ENCODE measurements around the gene ZNF273. TPM values are rescaled to one million over a fixed set of nuclear protein-coding genes. Genes with fewer than 3 reads are reported as not detected.

ZNF273 gene
- total RNA-seq, 6 experiments from 2014 or later = 0.24 to 1.00 (median 0.78) TPM

- no peaks in the 10 kb centered on the region for H3K9me3 ChIP-seq
- no peaks in the 10 kb centered on the region for H3K4me1 ChIP-seq
- H3K27me3 ChIP-seq = no peaks in the 10 kb centered on the region
- no peak for TF ChIP-seq POLR2A (IDR thresholded peaks at IDR 0.05)
- TF ChIP-seq, protein P1, sequence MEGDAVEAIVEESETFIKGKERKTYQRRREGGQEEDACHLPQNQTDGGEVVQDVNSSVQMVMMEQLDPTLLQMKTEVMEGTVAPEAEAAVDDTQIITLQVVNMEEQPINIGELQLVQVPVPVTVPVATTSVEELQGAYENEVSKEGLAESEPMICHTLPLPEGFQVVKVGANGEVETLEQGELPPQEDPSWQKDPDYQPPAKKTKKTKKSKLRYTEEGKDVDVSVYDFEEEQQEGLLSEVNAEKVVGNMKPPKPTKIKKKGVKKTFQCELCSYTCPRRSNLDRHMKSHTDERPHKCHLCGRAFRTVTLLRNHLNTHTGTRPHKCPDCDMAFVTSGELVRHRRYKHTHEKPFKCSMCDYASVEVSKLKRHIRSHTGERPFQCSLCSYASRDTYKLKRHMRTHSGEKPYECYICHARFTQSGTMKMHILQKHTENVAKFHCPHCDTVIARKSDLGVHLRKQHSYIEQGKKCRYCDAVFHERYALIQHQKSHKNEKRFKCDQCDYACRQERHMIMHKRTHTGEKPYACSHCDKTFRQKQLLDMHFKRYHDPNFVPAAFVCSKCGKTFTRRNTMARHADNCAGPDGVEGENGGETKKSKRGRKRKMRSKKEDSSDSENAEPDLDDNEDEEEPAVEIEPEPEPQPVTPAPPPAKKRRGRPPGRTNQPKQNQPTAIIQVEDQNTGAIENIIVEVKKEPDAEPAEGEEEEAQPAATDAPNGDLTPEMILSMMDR (IDR thresholded peaks at IDR 0.05) = no peak
- WGBS (ENCODE audit: insufficient coverage, low coverage, low lambda C conversion rate, missing lambda C conversion rate) = 74% methylated on average over 8 of the region's 13 CpGs
- no peak overlapping the region for H3K27ac ChIP-seq
- H3K4me3 ChIP-seq = no peak overlapping the region
- no peaks in the 10 kb centered on the region for H3K36me3 ChIP-seq
- no peak for DNase-seq
- intact Hi-C loops (cut with DNase I) = no loop called here
- no peak for ATAC-seq
These were observed 32.4 kb upstream of the ZNF273 start for GRCh38 chr7:64870656-64871055.

DNA sequence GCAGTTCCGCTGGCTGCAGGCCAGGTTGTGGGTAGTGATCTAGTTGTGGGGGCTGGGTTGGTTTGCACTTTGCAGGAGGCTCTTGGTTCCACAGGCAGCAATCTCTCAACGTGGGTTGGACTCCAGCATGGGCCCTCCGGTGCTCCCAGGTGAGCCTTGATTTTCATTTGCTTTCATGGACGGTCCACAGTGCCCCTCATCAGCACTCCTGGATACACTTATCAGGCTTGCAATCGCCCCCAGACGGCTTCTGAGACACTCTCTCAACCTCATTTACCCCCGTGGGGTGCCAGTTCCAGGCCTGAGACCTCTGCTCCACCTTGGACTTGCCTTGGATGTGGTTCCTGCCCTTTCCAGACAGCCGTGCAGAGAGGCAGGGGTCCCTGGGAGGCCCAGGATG, 31.3 kb upstream of the ZNF273 start:
- no peak overlapping the region for H3K4me3 ChIP-seq
- H3K27me3 ChIP-seq = no peaks in the 10 kb centered on the region
- DNase-seq = no peak
- 74% methylated on average over 6 of the region's 8 CpGs for WGBS (ENCODE audit: insufficient coverage, low coverage, low lambda C conversion rate, missing lambda C conversion rate)
- H3K9me3 ChIP-seq = no peaks in the 10 kb centered on the region
- no peak for ATAC-seq
- intact Hi-C loops (cut with DNase I) = no loop called here
- no peaks in the 10 kb centered on the region for H3K4me1 ChIP-seq
- no peaks in the 10 kb centered on the region for H3K36me3 ChIP-seq
- no peak overlapping the region for H3K27ac ChIP-seq
- TF ChIP-seq POLR2A (IDR thresholded peaks at IDR 0.05) = no peak
- TF ChIP-seq, protein P1 (IDR thresholded peaks at IDR 0.05) = no peak

DNA sequence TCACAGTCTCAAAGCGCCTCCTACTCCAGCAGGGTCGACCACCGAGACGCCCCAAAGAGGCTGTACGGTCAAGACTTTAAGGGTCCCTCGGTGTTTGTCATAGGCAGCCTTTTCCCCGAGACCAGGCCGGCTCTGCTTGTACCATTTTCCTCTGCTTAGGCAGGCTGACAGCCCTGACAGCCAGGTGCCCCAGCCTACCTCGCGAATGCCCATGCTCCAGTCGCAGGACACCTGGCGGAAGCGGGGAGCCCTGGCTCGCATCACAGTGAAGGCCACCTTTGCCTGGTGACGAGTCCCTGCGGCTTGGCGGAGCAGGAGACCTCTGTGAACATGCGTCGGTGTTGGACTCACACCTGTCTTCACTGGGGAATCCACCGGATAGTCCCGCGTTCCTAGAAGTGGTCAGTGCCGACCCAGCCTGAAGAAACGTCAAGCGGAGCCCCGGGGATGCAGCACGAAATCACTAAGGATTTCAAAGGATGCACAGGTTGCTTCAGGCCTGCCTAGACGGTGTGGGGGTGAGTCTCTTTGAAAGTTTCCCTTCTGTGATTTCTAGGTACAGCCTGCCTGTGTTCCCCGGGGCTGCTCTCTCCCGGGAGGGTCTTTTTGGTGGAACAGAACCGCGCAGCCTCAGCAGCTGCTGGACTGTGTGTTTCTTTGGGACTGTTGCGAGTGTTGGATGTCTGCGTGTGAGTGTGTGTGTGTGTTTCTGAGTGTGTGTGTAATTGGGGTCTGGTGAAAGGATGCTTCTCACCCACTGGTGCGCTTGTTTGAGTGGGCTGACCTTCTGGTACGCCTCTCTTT, 30.5 kb upstream of the ZNF273 start:
- ATAC-seq = no peak
- no peaks in the 10 kb centered on the region for H3K36me3 ChIP-seq
- H3K27ac ChIP-seq = no peak overlapping the region
- no peaks in the 10 kb centered on the region for H3K27me3 ChIP-seq
- intact Hi-C loops (cut with DNase I) = no loop called here
- no peak for DNase-seq
- whole genome bisulfite sequencing (ENCODE audit: insufficient coverage, low coverage, low lambda C conversion rate, missing lambda C conversion rate) = 80% methylated on average over 23 of the region's 36 CpGs
- no peak overlapping the region for H3K4me3 ChIP-seq
- H3K4me1 ChIP-seq = no peaks in the 10 kb centered on the region
- H3K9me3 ChIP-seq = no peaks in the 10 kb centered on the region
- TF ChIP-seq, protein P1 (IDR thresholded peaks at IDR 0.05) = no peak
- no peak for TF ChIP-seq POLR2A (IDR thresholded peaks at IDR 0.05)

- DNase-seq = no peak
- intact Hi-C loops (cut with DNase I) = no loop called here
These were observed 29.9 kb upstream of the ZNF273 start for GRCh38 chr7:64873155-64873500.

More at GRCh38 chr7:64873155-64873500, 29.9 kb upstream of the ZNF273 start:
- Histone ChIP-seq H3K4me3 (no peak overlapping the region), H3K36me3 (no peaks in the 10 kb centered on the region), H3K4me1 (no peaks in the 10 kb centered on the region), H3K27me3 (no peaks in the 10 kb centered on the region), H3K9me3 (no peaks in the 10 kb centered on the region), H3K27ac (no peak overlapping the region)
- no peak for ATAC-seq
- WGBS (ENCODE audit: insufficient coverage, low coverage, low lambda C conversion rate, missing lambda C conversion rate) = 83% methylated on average over 10 of the region's 10 CpGs
- TF ChIP-seq, protein P1 (IDR thresholded peaks at IDR 0.05) = no peak
- no peak for TF ChIP-seq POLR2A (IDR thresholded peaks at IDR 0.05)

Data from right lobe of liver (tissue), 6 donors.